ENCODE measurements around the gene UBE2E3.

The UBE2E3 gene

DNA sequence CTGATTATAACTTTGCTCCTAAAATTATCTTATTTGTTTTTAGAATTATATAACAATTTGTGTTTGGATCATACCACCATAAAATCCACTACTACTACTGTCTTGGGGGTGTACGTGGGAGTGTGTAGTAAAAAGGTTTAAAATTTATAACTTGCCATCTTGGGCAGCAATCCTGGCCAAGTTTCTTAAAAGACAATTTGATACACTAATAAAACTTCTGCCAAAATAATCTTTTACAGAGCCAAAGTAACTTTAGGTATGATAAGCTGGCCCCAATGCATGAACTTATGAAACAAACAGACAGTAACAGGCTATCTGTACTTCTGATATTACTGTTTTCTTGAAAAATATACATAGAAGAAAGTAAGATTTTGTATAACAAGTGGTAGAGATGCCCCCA is 11.3 kb upstream of the UBE2E3 start:
- Histone ChIP-seq H3K4me1 (ENCODE audit: control insufficient read depth, insufficient read depth, low read length) (peaks cover 7% of the 10 kb centered on the region), H3K4me3 (ENCODE audit: low read depth, low read length) (no peak overlapping the region), H3K9me3 (ENCODE audit: control insufficient read depth, insufficient read depth, low read depth, low read length) (no peaks in the 10 kb centered on the region), H3K36me3 (ENCODE audit: control insufficient read depth in 2 of 2, insufficient read depth in 1 of 2, low read length in 2 of 2) (no peaks in the 10 kb centered on the region), H3K27ac (ENCODE audit: extremely low read depth, low read depth, low read length) (no peak overlapping the region)
- ChIA-PET POLR2A (no interaction called here), CTCF (interaction anchor here (0.5 to 1.5 kb wide), 2 partner anchors 89 to 107 kb away, joined by 5 to 6 read pairs; no protein-coding TSS in a partner anchor)
- TF ChIP-seq ZNF423 (tag by site-specific recombination; IDR thresholded peaks at IDR 0.05) (no peak), ZNF426 (tag by site-specific recombination; IDR thresholded peaks at IDR 0.05) (no peak), ZNF792 (tag by site-specific recombination; IDR thresholded peaks at IDR 0.05) (no peak), GLIS1 (tag by site-specific recombination; IDR thresholded peaks at IDR 0.05) (no peak), YY2 (tag by site-specific recombination; IDR thresholded peaks at IDR 0.05) (no peak), RBAK (tag by site-specific recombination; IDR thresholded peaks at IDR 0.05) (no peak), ZNF211 (tag by site-specific recombination; IDR thresholded peaks at IDR 0.05; ENCODE audit: low read depth) (no peak), OSR2 (tag by site-specific recombination; IDR thresholded peaks at IDR 0.05) (peak; percentile 40; the same call in 1 of the 2 replicates), ZNF571 (tag by site-specific recombination; IDR thresholded peaks at IDR 0.05) (no peak), ZSCAN23 (tag by site-specific recombination; IDR thresholded peaks at IDR 0.05) (no peak), ZNF169 (tag by site-specific recombination; IDR thresholded peaks at IDR 0.05) (no peak), ZNF114 (tag by site-specific recombination; IDR thresholded peaks at IDR 0.05) (no peak), ZNF544 (tag by site-specific recombination; IDR thresholded peaks at IDR 0.05) (no peak)
- TF ChIP-seq, protein P1, sequence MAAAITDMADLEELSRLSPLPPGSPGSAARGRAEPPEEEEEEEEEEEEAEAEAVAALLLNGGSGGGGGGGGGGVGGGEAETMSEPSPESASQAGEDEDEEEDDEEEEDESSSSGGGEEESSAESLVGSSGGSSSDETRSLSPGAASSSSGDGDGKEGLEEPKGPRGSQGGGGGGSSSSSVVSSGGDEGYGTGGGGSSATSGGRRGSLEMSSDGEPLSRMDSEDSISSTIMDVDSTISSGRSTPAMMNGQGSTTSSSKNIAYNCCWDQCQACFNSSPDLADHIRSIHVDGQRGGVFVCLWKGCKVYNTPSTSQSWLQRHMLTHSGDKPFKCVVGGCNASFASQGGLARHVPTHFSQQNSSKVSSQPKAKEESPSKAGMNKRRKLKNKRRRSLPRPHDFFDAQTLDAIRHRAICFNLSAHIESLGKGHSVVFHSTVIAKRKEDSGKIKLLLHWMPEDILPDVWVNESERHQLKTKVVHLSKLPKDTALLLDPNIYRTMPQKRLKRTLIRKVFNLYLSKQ (tag by site-specific recombination; IDR thresholded peaks at IDR 0.05; ENCODE audit: borderline replicate concordance): no peak
- TF ChIP-seq, protein P2, sequence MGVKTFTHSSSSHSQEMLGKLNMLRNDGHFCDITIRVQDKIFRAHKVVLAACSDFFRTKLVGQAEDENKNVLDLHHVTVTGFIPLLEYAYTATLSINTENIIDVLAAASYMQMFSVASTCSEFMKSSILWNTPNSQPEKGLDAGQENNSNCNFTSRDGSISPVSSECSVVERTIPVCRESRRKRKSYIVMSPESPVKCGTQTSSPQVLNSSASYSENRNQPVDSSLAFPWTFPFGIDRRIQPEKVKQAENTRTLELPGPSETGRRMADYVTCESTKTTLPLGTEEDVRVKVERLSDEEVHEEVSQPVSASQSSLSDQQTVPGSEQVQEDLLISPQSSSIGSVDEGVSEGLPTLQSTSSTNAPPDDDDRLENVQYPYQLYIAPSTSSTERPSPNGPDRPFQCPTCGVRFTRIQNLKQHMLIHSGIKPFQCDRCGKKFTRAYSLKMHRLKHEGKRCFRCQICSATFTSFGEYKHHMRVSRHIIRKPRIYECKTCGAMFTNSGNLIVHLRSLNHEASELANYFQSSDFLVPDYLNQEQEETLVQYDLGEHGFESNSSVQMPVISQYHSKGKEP (tag by site-specific recombination; IDR thresholded peaks at IDR 0.05): no peak
- TF ChIP-seq, protein P3, sequence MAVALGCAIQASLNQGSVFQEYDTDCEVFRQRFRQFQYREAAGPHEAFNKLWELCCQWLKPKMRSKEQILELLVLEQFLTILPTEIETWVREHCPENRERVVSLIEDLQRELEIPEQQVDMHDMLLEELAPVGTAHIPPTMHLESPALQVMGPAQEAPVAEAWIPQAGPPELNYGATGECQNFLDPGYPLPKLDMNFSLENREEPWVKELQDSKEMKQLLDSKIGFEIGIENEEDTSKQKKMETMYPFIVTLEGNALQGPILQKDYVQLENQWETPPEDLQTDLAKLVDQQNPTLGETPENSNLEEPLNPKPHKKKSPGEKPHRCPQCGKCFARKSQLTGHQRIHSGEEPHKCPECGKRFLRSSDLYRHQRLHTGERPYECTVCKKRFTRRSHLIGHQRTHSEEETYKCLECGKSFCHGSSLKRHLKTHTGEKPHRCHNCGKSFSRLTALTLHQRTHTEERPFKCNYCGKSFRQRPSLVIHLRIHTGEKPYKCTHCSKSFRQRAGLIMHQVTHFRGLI (tag by site-specific recombination; IDR thresholded peaks at IDR 0.05): no peak
- TF ChIP-seq, protein P4, sequence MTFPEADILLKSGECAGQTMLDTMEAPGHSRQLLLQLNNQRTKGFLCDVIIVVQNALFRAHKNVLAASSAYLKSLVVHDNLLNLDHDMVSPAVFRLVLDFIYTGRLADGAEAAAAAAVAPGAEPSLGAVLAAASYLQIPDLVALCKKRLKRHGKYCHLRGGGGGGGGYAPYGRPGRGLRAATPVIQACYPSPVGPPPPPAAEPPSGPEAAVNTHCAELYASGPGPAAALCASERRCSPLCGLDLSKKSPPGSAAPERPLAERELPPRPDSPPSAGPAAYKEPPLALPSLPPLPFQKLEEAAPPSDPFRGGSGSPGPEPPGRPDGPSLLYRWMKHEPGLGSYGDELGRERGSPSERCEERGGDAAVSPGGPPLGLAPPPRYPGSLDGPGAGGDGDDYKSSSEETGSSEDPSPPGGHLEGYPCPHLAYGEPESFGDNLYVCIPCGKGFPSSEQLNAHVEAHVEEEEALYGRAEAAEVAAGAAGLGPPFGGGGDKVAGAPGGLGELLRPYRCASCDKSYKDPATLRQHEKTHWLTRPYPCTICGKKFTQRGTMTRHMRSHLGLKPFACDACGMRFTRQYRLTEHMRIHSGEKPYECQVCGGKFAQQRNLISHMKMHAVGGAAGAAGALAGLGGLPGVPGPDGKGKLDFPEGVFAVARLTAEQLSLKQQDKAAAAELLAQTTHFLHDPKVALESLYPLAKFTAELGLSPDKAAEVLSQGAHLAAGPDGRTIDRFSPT (tag by site-specific recombination; IDR thresholded peaks at IDR 0.05): no peak
- TF ChIP-seq, protein P5, sequence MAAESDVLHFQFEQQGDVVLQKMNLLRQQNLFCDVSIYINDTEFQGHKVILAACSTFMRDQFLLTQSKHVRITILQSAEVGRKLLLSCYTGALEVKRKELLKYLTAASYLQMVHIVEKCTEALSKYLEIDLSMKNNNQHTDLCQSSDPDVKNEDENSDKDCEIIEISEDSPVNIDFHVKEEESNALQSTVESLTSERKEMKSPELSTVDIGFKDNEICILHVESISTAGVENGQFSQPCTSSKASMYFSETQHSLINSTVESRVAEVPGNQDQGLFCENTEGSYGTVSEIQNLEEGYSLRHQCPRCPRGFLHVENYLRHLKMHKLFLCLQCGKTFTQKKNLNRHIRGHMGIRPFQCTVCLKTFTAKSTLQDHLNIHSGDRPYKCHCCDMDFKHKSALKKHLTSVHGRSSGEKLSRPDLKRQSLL (tag by site-specific recombination; IDR thresholded peaks at IDR 0.05): no peak
- TF ChIP-seq, protein P6, sequence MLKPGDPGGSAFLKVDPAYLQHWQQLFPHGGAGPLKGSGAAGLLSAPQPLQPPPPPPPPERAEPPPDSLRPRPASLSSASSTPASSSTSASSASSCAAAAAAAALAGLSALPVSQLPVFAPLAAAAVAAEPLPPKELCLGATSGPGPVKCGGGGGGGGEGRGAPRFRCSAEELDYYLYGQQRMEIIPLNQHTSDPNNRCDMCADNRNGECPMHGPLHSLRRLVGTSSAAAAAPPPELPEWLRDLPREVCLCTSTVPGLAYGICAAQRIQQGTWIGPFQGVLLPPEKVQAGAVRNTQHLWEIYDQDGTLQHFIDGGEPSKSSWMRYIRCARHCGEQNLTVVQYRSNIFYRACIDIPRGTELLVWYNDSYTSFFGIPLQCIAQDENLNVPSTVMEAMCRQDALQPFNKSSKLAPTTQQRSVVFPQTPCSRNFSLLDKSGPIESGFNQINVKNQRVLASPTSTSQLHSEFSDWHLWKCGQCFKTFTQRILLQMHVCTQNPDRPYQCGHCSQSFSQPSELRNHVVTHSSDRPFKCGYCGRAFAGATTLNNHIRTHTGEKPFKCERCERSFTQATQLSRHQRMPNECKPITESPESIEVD (tag by site-specific recombination; IDR thresholded peaks at IDR 0.05): peak; percentile 41; the same call in 1 of the 2 replicates
- TF ChIP-seq, protein P7, sequence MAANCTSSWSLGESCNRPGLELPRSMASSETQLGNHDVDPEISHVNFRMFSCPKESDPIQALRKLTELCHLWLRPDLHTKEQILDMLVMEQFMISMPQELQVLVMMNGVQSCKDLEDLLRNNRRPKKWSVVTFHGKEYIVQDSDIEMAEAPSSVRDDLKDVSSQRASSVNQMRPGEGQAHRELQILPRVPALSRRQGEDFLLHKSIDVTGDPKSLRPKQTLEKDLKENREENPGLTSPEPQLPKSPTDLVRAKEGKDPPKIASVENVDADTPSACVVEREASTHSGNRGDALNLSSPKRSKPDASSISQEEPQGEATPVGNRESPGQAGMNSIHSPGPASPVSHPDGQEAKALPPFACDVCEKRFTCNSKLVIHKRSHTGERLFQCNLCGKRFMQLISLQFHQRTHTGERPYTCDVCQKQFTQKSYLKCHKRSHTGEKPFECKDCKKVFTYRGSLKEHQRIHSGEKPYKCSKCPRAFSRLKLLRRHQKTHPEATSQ (tag by site-specific recombination; IDR thresholded peaks at IDR 0.05): no peak
- TF ChIP-seq, protein P8, sequence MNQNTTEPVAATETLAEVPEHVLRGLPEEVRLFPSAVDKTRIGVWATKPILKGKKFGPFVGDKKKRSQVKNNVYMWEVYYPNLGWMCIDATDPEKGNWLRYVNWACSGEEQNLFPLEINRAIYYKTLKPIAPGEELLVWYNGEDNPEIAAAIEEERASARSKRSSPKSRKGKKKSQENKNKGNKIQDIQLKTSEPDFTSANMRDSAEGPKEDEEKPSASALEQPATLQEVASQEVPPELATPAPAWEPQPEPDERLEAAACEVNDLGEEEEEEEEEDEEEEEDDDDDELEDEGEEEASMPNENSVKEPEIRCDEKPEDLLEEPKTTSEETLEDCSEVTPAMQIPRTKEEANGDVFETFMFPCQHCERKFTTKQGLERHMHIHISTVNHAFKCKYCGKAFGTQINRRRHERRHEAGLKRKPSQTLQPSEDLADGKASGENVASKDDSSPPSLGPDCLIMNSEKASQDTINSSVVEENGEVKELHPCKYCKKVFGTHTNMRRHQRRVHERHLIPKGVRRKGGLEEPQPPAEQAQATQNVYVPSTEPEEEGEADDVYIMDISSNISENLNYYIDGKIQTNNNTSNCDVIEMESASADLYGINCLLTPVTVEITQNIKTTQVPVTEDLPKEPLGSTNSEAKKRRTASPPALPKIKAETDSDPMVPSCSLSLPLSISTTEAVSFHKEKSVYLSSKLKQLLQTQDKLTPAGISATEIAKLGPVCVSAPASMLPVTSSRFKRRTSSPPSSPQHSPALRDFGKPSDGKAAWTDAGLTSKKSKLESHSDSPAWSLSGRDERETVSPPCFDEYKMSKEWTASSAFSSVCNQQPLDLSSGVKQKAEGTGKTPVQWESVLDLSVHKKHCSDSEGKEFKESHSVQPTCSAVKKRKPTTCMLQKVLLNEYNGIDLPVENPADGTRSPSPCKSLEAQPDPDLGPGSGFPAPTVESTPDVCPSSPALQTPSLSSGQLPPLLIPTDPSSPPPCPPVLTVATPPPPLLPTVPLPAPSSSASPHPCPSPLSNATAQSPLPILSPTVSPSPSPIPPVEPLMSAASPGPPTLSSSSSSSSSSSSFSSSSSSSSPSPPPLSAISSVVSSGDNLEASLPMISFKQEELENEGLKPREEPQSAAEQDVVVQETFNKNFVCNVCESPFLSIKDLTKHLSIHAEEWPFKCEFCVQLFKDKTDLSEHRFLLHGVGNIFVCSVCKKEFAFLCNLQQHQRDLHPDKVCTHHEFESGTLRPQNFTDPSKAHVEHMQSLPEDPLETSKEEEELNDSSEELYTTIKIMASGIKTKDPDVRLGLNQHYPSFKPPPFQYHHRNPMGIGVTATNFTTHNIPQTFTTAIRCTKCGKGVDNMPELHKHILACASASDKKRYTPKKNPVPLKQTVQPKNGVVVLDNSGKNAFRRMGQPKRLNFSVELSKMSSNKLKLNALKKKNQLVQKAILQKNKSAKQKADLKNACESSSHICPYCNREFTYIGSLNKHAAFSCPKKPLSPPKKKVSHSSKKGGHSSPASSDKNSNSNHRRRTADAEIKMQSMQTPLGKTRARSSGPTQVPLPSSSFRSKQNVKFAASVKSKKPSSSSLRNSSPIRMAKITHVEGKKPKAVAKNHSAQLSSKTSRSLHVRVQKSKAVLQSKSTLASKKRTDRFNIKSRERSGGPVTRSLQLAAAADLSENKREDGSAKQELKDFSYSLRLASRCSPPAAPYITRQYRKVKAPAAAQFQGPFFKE (tag by site-specific recombination; IDR thresholded peaks at IDR 0.05; ENCODE audit: borderline replicate concordance): no peak

Data from HEK293 (cell line).